ENCODE measurements around the gene PFDN1. TPM values are rescaled to one million over a fixed set of nuclear protein-coding genes. Genes with fewer than 3 reads are reported as not detected.
A peak's percentile ranks its signal among the peaks of the same experiment; 100 is the strongest.

Gene PFDN1
- total RNA-seq, 1 donor from 2014 or later: 173 TPM

- DNase-seq (ENCODE audit: low read depth): no peak
- no peak overlapping the region for H3K4me3 ChIP-seq (ENCODE audit: low read depth, low read length)
- TF ChIP-seq CTCF (conservative IDR thresholded peaks at IDR 0.05; ENCODE audit: low read depth, low read length): no peak
Observed at GRCh38 chr5:140310434-140310833, 7.5 kb upstream of the PFDN1 start.

DNA sequence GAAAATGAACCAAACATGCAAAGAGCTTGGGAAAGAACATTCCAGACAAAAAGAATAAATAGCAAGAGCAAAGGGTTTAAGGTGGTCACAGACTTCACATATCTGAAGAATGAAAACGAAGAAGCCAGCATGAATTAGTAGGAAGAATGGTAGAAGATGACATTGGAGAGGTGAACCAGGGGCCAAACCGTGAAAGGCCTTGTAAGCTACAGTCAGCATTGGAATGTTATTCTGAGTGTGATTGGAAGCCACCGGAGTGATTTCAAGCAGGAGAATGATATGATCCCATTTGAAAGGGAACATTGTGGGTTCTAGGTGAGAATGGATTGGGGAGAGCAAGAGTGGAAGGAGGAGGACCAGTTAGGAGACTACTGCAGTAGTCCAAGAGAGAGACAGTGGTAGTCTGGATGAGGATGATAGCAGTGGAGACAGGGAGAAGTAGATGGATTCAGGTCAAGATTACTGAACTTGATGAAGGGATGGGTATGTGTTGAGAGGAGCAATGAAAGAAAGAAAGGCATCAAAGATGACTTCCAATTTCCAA, 6.9 kb upstream of the PFDN1 start:
- no peak for TF ChIP-seq CTCF (conservative IDR thresholded peaks at IDR 0.05; ENCODE audit: low read depth, low read length)
- H3K4me3 ChIP-seq (ENCODE audit: low read depth, low read length): no peak overlapping the region
- DNase-seq (ENCODE audit: low read depth): no peak

DNA sequence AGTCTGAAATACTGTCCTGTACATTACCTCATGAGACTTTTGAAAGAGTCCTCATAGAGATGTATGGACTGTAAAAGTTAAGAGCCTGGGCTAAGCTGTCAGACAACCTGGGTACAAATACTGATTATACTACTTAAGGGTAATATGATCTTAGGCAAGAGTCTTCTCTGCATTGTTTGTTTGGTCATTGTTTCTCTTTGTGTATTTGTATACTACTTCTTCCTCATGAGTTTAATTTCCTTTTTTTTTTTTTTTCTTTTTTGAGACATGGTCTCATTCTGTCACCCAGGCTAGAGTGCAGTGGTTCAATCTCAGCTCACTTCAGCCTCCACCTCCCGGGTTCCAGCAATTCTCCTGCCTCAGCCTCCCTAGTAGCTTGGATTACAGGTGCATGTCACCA, 2.6 kb upstream of the PFDN1 start:
- H3K4me3 ChIP-seq (ENCODE audit: low read depth, low read length): no peak overlapping the region

DNA sequence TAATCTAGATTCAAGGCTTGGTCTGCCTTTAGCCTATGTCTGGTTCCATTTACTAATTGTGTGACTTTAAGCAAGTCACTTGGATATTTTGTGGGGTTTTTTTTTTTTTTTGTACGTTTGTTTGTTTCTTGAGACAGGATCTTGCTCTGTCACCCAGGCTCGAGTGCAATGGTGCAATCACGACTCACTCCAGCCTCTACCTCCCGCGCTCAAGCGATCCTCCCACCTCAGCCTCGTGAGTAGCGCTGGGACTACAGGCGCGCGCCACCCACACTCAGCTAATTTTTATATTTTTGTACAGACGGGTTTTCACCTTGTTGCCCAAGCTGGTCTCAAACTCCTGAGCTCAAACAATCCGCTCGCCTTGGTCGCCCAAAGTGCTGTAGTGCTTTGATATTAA, 1.1 kb upstream of the PFDN1 start:
- no peak overlapping the region for H3K4me3 ChIP-seq (ENCODE audit: low read depth, low read length)
- DNase-seq (ENCODE audit: low read depth): no peak
- TF ChIP-seq CTCF (conservative IDR thresholded peaks at IDR 0.05; ENCODE audit: low read depth, low read length): no peak

More for the DNA sequence above, 2.6 kb upstream of the PFDN1 start:
- TF ChIP-seq CTCF (conservative IDR thresholded peaks at IDR 0.05; ENCODE audit: low read depth, low read length): no peak
- DNase-seq (ENCODE audit: low read depth): no peak

GRCh38 chr5:140301136-140301535, 1.8 kb downstream of the PFDN1 start:
- DNase-seq (ENCODE audit: low read depth): no peak
- no peak for TF ChIP-seq CTCF (conservative IDR thresholded peaks at IDR 0.05; ENCODE audit: low read depth, low read length)
- H3K4me3 ChIP-seq (ENCODE audit: low read depth, low read length): peak overlapping the region; percentile 4

- TF ChIP-seq CTCF (conservative IDR thresholded peaks at IDR 0.05; ENCODE audit: low read depth, low read length): no peak
- no peak overlapping the region for H3K4me3 ChIP-seq (ENCODE audit: low read depth, low read length)
- no peak for DNase-seq (ENCODE audit: low read depth)
Observed at GRCh38 chr5:140299056-140299455, 3.8 kb downstream of the PFDN1 start.

GRCh38 chr5:140298183-140298601, 4.7 kb downstream of the PFDN1 start:
- H3K4me3 ChIP-seq (ENCODE audit: low read depth, low read length): no peak overlapping the region
- DNase-seq (ENCODE audit: low read depth): peak; percentile 83
- TF ChIP-seq CTCF (conservative IDR thresholded peaks at IDR 0.05; ENCODE audit: low read depth, low read length): no peak

Data from epithelial cell of proximal tubule (primary cell).